ENCODE data around the gene TMEM131.
"Not testable (repeated sequence)": the region's sequence is repeated elsewhere in the genome, so short reads cannot be mapped to it uniquely, and the experiment has no call there.

TMEM131 gene

DNA sequence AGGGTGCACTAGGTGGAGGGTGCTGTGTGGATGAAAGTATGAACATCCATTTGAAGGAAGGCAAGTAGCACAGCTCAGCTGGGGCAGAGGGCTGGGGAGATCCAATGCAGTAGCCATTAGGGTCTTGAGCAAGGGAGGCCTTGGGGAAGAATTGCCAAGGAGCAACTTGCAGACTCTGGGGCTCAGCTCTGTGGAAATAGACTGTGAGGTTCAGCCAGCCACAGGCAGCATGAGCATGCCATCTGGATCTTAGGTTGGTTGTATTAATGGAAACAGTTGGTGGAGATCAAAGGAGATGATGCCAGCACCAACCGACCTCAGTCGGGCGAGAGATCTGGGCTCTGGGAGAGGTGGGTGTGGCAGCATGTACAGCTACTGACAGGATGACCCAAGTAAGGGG, 276.8 kb downstream of the TMEM131 start:
- H3K9me3 Mint-ChIP-seq: no peaks in the 10 kb centered on the region
- no peak overlapping the region for H3K27ac Mint-ChIP-seq
- peaks cover 6% of the 10 kb centered on the region for H3K27me3 Mint-ChIP-seq
- intact Hi-C loops (cut with micrococcal nuclease): no loop called here
- peaks cover 12% of the 10 kb centered on the region for H3K4me1 Mint-ChIP-seq (ENCODE audit: low read depth)
- H3K4me3 Mint-ChIP-seq: no peak overlapping the region
- no peaks in the 10 kb centered on the region for H3K36me3 Mint-ChIP-seq (ENCODE audit: low read depth)

DNA sequence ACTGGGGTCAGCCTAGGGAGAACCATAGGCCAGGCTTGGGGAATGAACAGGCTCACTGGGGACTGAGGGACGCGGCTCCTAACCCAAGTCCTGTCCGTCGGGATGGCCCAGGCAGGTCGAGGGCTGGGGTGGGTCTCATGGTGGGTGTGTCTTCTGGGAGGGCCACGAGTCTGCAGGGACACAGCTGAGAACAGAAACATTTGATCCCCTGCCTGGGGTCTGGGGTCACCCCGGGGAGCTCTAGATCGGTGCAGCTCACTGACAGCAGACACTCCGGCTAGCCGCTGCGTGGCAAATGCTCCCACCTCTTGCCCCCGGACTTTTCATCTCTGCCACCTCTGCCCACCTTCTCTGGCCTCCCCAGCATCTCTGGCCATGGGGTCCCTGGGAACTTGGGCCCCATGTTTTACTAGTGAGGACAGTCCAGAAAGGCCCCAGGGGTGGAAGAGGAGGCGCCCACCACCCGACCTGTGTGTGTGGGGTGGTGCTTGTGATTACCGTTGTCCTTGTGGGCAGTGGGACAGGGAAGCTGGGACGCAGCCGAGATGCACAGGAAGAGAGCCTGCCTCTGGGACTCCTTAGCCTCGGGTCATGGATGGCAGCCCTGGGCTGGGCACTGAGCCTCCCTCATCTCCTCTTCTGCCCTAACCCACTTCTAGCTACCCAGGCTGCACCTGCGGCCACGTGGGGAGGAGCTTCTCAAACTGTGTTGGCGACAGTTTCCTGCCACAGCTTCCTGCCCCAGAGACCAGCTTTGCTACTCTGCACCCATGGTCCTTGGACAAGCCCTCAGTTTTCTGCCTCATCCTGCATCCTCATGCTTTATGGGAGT, 277.5 kb downstream of the TMEM131 start:
- H3K9me3 Mint-ChIP-seq: no peaks in the 10 kb centered on the region
- H3K27me3 Mint-ChIP-seq: no peaks in the 10 kb centered on the region
- H3K27ac Mint-ChIP-seq: no peak overlapping the region
- no peaks in the 10 kb centered on the region for H3K36me3 Mint-ChIP-seq (ENCODE audit: low read depth)
- H3K4me1 Mint-ChIP-seq (ENCODE audit: low read depth): peaks cover 12% of the 10 kb centered on the region
- intact Hi-C loops (cut with micrococcal nuclease): no loop called here
- no peak overlapping the region for H3K4me3 Mint-ChIP-seq

DNA sequence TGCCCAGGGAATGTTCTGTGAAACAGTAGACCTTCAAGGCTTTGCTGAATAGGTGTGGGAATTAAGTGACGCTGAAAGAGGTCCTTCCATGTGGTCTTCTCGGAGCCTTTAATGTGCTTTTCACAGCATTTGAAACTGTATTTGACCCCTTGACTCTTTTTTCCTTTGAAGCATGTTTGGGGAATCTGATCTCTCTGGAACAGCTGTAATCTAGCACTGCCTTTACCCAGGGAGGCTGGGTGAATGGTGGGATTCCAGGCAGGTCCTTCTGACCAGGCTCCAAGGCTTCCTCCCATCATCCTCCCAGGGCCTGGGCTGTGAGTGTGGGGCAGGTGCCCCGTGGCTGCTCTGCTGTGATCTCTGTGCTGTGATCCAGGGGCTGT, 278.1 kb downstream of the TMEM131 start:
- H3K36me3 Mint-ChIP-seq (ENCODE audit: low read depth): no peaks in the 10 kb centered on the region
- H3K4me1 Mint-ChIP-seq (ENCODE audit: low read depth): peaks cover 12% of the 10 kb centered on the region
- intact Hi-C loops (cut with micrococcal nuclease): no loop called here
- H3K27me3 Mint-ChIP-seq: no peaks in the 10 kb centered on the region
- H3K27ac Mint-ChIP-seq: no peak overlapping the region
- no peaks in the 10 kb centered on the region for H3K9me3 Mint-ChIP-seq
- H3K4me3 Mint-ChIP-seq: no peak overlapping the region

DNA sequence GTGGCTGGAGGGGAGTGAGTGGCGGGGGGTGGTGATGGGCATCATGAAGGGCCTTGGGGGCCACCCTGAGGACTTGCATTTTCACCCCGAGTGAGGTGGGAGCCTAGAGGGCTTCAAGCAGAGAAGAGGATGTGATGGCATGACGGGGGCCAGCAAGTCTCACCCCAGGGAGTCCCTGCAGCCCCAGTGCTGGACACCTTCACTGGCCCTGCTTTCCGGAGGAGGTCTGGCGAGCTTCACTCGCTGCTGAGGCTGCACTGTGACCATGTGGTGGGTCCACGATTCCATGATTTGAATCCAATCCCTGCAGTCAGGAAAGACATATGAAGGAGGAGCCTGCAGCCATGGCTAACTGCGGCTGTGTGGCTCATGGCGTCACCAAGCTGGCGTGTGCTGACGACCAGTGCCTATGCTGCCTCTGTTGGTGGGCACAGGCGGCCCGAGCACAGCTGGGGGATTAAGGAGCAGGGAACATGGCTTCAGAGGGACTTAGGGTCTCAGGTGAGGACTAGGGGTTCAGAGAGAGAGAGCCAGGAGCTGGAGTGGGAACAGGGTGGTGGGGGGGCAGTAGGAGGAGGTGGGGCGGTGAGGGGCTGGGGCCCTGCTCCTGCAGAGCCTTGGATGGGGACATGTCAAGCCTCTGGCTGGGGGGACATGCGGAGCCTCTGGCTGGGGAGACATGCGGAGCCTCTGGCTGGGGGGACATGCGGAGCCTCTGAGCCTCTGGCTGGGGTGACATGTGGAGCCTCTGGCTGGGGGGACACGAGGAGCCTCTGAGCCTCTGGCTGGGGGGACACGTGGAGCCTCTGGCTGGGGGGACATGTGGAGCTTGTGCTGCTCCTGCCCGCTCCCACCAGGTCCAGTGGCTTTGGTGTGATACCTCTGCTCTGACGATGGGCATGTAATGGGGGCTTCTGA, 278.8 kb downstream of the TMEM131 start:
- Mint-ChIP-seq H3K36me3 (ENCODE audit: low read depth) (no peaks in the 10 kb centered on the region), H3K4me3 (no peak overlapping the region), H3K27me3 (peaks cover 2% of the 10 kb centered on the region), H3K9me3 (no peaks in the 10 kb centered on the region), H3K4me1 (ENCODE audit: low read depth) (peaks cover 12% of the 10 kb centered on the region), H3K27ac (no peak overlapping the region)
- intact Hi-C loops (cut with micrococcal nuclease): no loop called here

DNA sequence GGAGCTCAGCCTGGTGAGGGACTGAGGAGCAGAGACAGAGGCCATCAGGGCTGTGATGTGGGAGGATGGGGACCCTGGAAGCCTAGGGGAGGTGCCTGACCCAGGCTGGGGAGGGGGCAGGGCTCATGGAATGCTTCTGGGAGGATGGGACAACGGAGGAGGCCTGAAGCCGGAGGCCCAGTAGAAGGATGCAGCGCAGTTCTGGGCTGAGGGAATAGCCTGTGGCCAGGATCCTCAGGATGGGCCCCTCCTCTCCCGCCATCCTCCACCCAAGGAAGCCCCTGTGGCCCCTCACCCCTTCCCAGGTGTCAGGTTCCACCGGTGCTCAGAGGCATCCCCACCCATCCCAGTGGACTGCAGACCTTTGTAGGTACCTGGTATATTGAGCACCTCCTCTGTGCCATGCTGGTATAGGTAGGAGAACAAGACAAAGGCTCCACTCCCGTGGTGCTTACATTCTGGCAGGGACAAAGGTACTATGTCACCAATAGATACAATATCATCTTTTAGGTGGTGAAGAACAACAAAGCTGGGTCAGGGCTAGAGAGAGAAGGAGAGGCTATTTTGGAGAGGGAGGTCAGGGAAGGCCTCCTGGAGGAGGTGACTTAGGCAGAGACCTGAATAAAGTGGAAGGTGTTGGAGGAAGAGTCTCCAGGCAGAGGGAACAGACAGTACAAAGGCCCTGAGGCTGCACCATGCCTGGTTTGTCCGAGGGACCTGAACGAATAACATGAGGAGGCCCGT, 279.6 kb downstream of the TMEM131 start:
- Mint-ChIP-seq H3K4me1 (ENCODE audit: low read depth) (peaks cover 12% of the 10 kb centered on the region), H3K27ac (no peak overlapping the region), H3K36me3 (ENCODE audit: low read depth) (no peaks in the 10 kb centered on the region), H3K9me3 (no peaks in the 10 kb centered on the region), H3K4me3 (no peak overlapping the region), H3K27me3 (peaks cover 2% of the 10 kb centered on the region)
- intact Hi-C loops (cut with micrococcal nuclease): no loop called here

DNA sequence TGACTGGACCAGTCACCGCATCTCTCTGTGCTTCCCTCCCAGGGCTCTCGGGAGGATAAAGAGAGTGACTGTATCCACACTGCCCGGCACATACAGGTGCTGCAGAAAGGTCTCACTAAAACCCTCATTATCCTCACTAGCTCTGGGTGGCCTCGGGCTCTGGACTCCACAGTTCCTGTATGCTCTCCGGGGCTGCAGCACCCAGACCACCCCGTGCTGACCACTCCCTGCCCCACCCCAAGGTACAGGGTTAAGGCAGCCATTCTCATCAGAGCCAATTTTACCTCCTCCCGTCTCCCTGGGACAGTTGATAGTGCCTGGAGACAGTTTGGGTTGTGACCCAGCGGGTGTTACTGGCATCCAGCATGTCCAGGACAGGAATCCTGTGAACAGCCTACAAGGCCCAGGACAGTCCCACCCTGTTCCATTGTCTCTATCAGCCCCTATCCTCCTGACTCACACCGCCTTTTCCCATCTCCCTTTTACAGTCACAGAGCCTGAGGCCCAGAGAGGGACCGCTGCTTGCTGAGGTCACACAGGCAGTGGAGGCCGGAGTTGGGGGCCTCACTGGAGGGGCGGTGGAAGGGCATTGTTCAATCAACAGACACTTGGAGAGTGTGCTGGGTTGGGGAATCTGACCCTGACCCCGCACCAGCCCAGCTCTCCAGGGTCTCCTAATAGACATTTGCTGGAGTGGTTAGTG, 280.6 kb downstream of the TMEM131 start:
- intact Hi-C loops (cut with micrococcal nuclease): no loop called here
- Mint-ChIP-seq H3K27me3 (peaks cover 2% of the 10 kb centered on the region), H3K9me3 (no peaks in the 10 kb centered on the region), H3K27ac (no peak overlapping the region), H3K4me3 (no peak overlapping the region), H3K4me1 (ENCODE audit: low read depth) (peaks cover 13% of the 10 kb centered on the region), H3K36me3 (ENCODE audit: low read depth) (no peaks in the 10 kb centered on the region)

DNA sequence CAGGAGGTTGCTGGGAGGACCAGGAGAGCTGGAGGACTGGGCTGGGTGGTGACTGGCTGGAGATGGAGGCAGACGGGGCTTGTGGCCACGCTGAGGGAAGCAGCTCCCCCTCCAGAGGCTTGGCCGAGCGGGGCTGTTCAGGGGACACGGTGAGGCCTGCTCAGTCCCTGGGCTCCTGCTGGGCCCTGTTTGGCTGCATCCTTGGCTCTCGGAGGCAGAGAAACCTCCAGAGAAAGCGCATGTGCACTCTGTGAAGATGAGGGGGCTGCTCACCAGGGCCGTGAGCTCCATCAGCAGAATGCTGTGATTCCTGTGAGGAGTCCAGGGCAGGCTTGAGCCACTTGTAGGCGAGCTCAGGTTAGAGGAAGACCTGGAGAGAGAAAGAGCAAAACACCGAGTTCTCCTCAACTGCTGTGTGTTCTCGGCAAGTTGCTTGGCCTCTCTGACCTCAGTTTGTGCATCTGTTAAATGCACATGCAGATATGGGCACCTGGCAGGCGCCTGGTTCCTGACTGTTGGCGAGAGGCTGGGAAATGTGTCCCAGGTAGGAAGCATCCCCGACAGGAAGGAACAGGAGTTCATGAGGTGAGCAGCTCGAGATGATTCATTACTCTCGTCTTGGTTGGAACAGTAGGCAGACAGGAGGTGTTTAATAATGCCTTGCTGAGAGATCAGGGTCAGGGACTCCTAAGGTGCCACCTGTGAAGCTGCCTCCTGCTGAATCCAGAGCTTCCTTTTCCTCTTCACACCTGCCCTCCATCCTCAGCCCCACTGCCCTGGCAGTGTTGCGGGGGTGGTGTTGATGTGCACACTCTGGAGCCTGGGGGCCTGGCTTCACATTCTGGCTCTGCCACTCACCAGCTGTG, 281.4 kb downstream of the TMEM131 start:
- Mint-ChIP-seq H3K4me3 (no peak overlapping the region), H3K36me3 (ENCODE audit: low read depth) (no peaks in the 10 kb centered on the region), H3K27me3 (peaks cover 2% of the 10 kb centered on the region), H3K9me3 (no peaks in the 10 kb centered on the region), H3K4me1 (ENCODE audit: low read depth) (peaks cover 15% of the 10 kb centered on the region), H3K27ac (no peak overlapping the region)
- intact Hi-C loops (cut with micrococcal nuclease): no loop called here

DNA sequence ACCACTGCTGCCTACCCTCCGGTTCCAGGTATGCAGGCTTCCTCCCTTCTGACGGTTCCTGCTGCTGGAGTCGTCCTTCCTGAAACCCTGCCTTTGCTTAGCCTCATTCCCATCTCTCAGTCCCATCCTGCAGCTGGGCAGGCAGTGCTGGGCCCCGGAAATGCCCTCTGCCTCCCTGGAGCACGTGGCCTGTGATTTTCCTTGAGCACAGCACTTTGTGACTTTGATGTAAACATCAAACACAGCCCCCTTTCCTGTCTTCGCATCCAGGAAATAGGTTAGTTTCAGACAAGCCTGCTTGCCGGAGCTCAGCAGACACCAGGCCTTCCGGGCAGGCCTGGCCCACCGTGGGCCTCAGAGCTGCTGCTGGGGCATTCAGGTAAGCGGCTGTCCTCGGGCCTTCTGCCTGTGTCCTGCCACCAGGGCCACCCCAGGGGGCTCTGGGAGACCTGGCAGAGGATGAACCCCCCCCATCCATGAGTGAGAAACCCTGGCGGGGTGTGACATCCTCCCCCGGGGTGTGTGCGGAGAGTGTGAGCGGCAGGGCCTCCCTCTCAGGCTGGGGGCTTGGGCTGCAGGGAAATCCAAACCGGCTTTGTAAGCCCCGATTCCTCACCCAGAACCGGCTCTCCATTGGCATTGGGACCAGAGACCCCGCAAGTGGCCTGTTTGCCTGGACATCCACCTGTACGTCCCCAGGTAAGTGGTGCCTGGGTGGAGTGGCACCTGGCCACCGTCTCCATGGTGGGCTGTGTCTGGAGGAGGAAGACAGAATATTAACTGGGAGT, 282.3 kb downstream of the TMEM131 start, which contains the start of gene ZAP70:
Gene ZAP70 (plus strand): TSS at position 281 of the 788 bp plus-strand sequence. CDS start 10,461 bp downstream, outside the sequence.
- no peaks in the 10 kb centered on the region for H3K36me3 Mint-ChIP-seq (ENCODE audit: low read depth)
- intact Hi-C loops (cut with micrococcal nuclease): no loop called here
- peaks cover 7% of the 10 kb centered on the region for H3K4me1 Mint-ChIP-seq (ENCODE audit: low read depth)
- H3K9me3 Mint-ChIP-seq: no peaks in the 10 kb centered on the region
- peaks cover 2% of the 10 kb centered on the region for H3K27me3 Mint-ChIP-seq
- no peak within 1 kb of the TSS for H3K4me3 Mint-ChIP-seq
- H3K27ac Mint-ChIP-seq: no peak within 1 kb of the TSS

DNA sequence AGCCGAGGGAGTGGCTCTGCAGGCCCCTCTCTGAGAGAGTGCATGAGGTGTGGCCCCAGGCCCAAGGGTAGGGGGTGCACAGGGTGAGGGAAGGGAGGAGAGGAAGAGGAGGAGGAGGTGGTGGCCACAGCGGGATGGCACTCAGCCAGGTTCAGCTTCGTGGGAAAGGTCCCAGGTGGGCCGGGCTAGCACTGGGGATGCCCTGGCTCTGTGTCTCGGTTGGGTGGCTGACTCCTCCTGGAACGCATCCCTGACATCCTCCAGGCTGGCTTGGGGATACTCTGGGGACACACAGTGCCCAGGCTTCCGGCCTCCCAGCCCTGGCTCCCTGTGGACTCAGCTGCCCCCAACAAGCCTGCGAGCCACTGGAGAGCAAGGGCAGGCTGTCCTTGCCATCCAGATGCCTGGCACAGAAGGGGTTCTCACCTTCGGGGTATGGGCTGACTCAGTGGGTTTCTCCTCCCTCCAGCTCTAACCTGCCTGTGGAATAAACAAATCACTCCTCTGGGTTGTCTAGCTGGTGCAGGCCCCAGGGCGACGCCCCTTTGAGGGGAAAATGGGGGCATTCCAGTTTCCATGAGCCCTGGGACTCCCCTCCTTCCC, 283.0 kb downstream of the TMEM131 start:
- Mint-ChIP-seq H3K9me3 (no peaks in the 10 kb centered on the region), H3K4me3 (no peak overlapping the region), H3K27ac (no peak overlapping the region), H3K27me3 (peaks cover 2% of the 10 kb centered on the region), H3K4me1 (ENCODE audit: low read depth) (peaks cover 5% of the 10 kb centered on the region), H3K36me3 (ENCODE audit: low read depth) (no peaks in the 10 kb centered on the region)
- intact Hi-C loops (cut with micrococcal nuclease): no loop called here

DNA sequence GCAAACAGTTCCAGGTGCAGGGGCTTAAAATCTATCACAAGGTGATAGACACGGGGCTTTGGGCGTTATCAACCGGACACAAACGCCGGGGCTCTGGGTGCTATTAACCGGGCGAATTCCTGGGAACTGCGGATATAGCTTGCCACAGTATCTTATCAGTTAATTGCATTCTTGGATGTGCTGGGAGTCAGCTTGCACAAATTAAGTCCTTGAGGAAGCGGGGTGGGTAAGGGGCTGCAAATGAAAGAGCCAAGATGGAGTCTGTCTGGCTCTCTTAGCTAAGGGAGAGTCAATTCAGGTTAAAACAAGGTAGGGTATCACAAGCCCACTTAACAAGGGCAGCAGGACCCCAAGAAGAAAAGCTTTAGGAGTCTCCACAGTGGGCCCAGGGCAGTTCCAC, 283.6 kb downstream of the TMEM131 start:
- H3K27ac Mint-ChIP-seq; H3K4me1 Mint-ChIP-seq (ENCODE audit: low read depth); H3K27me3 Mint-ChIP-seq; H3K36me3 Mint-ChIP-seq (ENCODE audit: low read depth); H3K4me3 Mint-ChIP-seq; intact Hi-C loops (cut with micrococcal nuclease); H3K9me3 Mint-ChIP-seq: not testable (repeated sequence)

DNA sequence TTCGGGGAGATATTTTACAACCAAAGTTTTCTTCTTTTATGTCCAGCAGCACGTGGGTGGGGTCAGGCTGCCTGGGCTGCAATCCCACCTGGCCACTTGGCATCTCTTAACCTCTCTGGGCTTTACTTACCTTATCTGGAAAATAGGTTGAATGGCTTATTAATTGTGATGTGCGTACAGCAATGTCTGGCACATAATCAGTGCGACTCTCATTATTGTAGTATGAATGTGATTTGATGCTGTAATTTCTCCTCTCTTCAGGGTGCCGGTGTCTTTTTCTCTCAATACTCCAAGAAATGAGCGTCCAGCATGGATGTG, 284.4 kb downstream of the TMEM131 start:
- Mint-ChIP-seq H3K27me3 (peaks cover 5% of the 10 kb centered on the region), H3K9me3 (no peaks in the 10 kb centered on the region), H3K4me3 (no peak overlapping the region), H3K4me1 (ENCODE audit: low read depth) (peaks cover 5% of the 10 kb centered on the region), H3K36me3 (ENCODE audit: low read depth) (no peaks in the 10 kb centered on the region), H3K27ac (no peak overlapping the region)
- intact Hi-C loops (cut with micrococcal nuclease): no loop called here

DNA sequence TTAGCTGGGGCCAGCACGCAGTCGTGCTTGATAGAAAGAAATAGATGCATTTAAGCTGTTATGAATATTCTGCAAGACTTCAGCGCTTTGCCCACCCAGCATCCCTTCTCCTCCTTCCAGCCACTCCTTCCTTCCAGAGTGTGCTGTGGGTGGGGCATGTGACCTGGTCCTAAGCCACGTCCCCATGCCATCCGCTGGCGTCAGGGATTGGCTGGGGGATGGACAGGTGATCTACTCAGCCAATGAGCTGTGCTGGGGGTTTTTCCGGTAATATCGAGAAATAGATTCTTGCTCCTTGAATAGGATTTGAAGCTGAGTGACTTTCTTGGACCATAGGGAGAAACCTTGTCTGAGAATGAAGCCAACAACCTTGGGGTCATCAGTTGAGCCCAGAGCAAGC, 287.1 kb downstream of the TMEM131 start:
- Mint-ChIP-seq H3K9me3 (no peaks in the 10 kb centered on the region), H3K4me3 (no peak overlapping the region), H3K4me1 (ENCODE audit: low read depth) (peaks cover 5% of the 10 kb centered on the region), H3K27ac (no peak overlapping the region), H3K27me3 (peaks cover 5% of the 10 kb centered on the region), H3K36me3 (ENCODE audit: low read depth) (no peaks in the 10 kb centered on the region)
- intact Hi-C loops (cut with micrococcal nuclease): loop anchor here (10.0 kb wide), 1 partner anchor 676 kb away; no protein-coding TSS in a partner anchor

Data from dendritic cell treated with granulocyte-macrophage colony-stimulating factor and Interleukin-4, amounts not matched to agents 40 ng/mL and 50 ng/mL, for 4 days (primary cell).